ENCODE data around the gene CCDC85B.

The CCDC85B gene

GRCh38 chr11:65912845-65913244 lies 22.4 kb downstream of the CCDC85B start:
- DNase-seq: no peak

GRCh38 chr11:65915101-65915820 lies 24.8 kb downstream of the CCDC85B start:
- DNase-seq: no peak

GRCh38 chr11:65915821-65916251 lies 25.4 kb downstream of the CCDC85B start:
- DNase-seq: peak; percentile 34

GRCh38 chr11:65916391-65916790 lies 25.9 kb downstream of the CCDC85B start:
- no peak for DNase-seq

- DNase-seq: no peak
Observed at GRCh38 chr11:65917077-65917433, 26.6 kb downstream of the CCDC85B start.

- no peak for DNase-seq
Observed at GRCh38 chr11:65917434-65918210, 27.1 kb downstream of the CCDC85B start.

GRCh38 chr11:65918211-65919140 lies 28.0 kb downstream of the CCDC85B start, which contains the start of gene C11orf68:
TSS of gene C11orf68 (minus strand) at chr11:65919062. CDS start at chr11:65919031, 31 bp downstream.
- DNase-seq: no peak

- DNase-seq: peak; percentile 96
Observed at GRCh38 chr11:65919141-65919572, 28.7 kb downstream of the CCDC85B start, which contains the start of gene DRAP1. TSS of gene DRAP1 (plus strand) at chr11:65919426. CDS start at chr11:65919502, 76 bp downstream.

- no peak for DNase-seq
Observed at GRCh38 chr11:65919573-65920371, 29.3 kb downstream of the CCDC85B start.

GRCh38 chr11:65920372-65920802 lies 29.9 kb downstream of the CCDC85B start:
- DNase-seq: no peak

GRCh38 chr11:65921033-65921555 lies 30.6 kb downstream of the CCDC85B start:
- no peak for DNase-seq

GRCh38 chr11:65921876-65922275 lies 31.4 kb downstream of the CCDC85B start:
- no peak for DNase-seq

GRCh38 chr11:65922565-65922964 lies 32.1 kb downstream of the CCDC85B start:
- no peak for DNase-seq

GRCh38 chr11:65925397-65925796 lies 34.9 kb downstream of the CCDC85B start:
- no peak for DNase-seq

- DNase-seq: no peak
Observed at GRCh38 chr11:65927904-65928397, 37.5 kb downstream of the CCDC85B start.

- DNase-seq: no peak
Observed at GRCh38 chr11:65928667-65929066, 38.2 kb downstream of the CCDC85B start.

- DNase-seq: no peak
Observed at GRCh38 chr11:65931773-65932557, 41.5 kb downstream of the CCDC85B start.

- DNase-seq: no peak
Observed at GRCh38 chr11:65932558-65932919, 42.1 kb downstream of the CCDC85B start.

- no peak for DNase-seq
Observed at GRCh38 chr11:65934014-65934413, 43.5 kb downstream of the CCDC85B start.

GRCh38 chr11:65937766-65938165 lies 47.3 kb downstream of the CCDC85B start:
- DNase-seq: no peak
